ENCODE measurements around the gene SELENOO.

DNA sequence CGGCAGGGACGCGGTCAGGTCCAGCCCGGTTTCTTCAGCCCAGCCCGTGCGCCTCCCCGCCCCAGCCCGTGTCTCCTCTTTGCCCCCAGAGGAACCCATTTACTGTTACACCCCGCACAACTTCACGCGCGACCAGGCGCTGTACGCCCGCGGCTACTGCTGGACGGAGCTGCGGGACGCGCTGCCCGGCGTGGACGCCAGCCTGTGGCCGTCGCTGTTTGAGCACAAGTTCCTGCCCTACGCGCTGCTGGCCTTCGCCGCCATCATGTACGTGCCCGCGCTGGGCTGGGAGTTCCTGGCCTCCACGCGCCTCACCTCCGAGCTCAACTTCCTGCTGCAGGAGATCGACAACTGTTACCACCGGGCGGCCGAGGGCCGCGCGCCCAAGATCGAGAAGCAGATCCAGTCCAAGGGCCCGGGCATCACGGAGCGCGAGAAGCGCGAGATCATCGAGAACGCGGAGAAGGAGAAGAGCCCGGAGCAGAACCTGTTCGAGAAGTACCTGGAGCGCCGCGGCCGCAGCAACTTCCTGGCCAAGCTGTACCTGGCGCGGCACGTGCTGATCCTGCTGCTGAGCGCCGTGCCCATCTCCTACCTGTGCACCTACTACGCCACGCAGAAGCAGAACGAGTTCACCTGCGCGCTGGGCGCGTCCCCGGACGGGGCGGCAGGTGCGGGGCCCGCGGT, 23.8 kb upstream of the SELENOO start:
- TF ChIP-seq, protein P1, sequence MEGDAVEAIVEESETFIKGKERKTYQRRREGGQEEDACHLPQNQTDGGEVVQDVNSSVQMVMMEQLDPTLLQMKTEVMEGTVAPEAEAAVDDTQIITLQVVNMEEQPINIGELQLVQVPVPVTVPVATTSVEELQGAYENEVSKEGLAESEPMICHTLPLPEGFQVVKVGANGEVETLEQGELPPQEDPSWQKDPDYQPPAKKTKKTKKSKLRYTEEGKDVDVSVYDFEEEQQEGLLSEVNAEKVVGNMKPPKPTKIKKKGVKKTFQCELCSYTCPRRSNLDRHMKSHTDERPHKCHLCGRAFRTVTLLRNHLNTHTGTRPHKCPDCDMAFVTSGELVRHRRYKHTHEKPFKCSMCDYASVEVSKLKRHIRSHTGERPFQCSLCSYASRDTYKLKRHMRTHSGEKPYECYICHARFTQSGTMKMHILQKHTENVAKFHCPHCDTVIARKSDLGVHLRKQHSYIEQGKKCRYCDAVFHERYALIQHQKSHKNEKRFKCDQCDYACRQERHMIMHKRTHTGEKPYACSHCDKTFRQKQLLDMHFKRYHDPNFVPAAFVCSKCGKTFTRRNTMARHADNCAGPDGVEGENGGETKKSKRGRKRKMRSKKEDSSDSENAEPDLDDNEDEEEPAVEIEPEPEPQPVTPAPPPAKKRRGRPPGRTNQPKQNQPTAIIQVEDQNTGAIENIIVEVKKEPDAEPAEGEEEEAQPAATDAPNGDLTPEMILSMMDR (IDR thresholded peaks at IDR 0.05): no peak
- no peak for TF ChIP-seq POLR2A (IDR thresholded peaks at IDR 0.05)

Measured in ovary (tissue), 3 donors.